HG03442 (cell line): Measurements from ENCODE around the gene ZNF3.

Experiments
- ATAC-seq: cut with Tn5 transposase; IDR thresholded peaks from one replicate; pipeline ENCODE4 v1.9.1; 2021; ENCODE audit warnings: mild to moderate bottlenecking, moderate library complexity; ENCODE audit not compliant: unreplicated experiment

Gene ZNF3

DNA sequence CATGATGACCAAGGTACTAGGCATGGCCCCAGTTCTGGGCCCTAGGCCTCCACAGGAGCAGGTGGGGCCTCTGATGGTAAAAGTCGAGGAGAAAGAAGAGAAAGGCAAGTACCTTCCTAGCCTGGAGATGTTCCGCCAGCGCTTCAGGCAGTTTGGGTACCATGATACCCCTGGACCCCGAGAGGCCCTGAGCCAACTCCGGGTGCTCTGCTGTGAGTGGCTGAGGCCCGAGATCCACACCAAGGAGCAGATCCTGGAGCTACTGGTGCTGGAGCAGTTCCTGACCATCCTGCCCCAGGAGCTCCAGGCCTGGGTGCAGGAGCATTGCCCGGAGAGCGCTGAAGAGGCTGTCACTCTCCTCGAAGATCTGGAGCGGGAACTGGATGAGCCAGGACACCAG lies 24.5 kb downstream of the ZNF3 start:
- no peak for ATAC-seq

DNA sequence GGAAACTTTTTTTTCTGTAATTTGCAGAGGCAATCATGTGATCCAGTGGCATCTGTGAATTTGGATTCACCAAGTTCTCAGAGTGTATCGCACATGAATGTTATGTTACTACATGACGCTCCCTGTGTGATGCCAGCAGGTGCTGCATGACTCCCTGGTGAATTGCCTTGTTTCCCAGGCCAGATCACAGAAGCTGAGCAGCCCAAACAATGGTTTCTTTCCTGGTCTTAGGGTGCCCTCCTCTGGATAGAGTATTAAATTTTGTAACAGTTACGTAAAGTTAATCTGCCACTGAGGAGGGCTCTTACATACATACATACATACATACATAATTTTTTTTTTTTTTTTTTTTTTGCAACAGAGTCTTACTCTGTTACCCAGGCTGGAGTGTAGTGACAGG lies 28.3 kb downstream of the ZNF3 start:
- no peak for ATAC-seq

DNA sequence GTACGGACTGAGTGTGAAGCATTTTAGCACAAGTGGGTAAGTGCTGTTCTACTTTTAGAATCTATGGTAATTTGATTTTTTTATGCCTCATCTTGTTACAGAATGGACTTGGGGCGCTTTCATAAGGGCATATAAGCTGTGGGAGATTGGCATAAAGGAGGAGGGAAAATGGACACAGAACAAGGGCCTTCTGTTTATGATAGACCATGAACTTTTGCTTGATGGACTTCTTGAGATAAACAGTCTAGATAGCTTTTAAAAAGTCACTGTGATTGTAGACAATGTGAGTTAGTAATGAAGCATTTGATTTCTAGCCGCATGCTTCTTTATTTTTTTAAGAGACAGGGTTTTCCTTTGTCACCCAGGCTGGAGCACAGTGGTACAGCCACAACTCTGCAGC lies 29.9 kb downstream of the ZNF3 start:
- no peak for ATAC-seq

DNA sequence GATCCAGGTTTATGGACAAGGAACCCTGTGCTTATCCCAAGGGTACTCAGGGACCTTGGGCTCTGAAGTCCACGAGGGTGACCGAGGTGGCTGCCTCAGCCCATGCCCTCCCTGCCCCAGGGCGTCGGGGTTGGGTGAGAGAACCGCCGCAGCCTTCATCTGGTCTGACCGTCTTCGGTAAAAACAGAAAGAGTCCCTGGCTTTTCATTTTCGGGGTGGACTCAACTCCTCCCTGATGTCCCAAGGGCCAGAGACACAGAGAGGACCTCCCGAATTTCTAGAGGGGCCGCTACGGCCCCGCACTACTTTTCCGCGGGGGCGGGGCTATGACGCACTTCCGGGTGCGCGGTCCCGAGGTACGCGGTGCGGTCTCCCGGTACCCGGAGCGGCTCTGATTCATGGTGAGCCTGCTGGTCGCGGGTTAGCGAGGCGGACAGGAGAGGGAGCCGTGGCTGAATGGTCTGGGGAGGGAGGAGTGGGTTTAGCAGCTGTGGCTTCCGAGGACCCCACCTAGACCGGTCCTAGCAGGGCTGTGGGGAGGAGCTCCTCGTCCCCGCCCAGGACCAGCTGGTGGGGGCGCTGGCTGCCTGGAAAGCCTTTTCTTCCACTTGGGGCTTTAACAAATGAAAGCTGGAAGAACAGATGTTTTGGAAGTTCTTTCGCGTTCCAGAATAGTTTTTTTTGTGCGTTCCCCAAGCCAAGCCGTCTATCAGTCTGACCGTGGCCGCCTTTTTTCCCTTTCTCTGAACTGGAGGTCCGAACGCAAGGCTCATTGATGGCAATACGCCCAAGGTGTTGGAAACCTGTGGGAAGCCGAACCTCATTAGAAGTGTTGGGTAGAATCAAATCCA lies 31.9 kb downstream of the ZNF3 start, which contains the start of gene ZSCAN21:
ZSCAN21 (plus strand) TSS at position 334 of the 851 bp plus-strand sequence. CDS start 7,233 bp downstream, outside the sequence.
- peak; percentile 91 for ATAC-seq

DNA sequence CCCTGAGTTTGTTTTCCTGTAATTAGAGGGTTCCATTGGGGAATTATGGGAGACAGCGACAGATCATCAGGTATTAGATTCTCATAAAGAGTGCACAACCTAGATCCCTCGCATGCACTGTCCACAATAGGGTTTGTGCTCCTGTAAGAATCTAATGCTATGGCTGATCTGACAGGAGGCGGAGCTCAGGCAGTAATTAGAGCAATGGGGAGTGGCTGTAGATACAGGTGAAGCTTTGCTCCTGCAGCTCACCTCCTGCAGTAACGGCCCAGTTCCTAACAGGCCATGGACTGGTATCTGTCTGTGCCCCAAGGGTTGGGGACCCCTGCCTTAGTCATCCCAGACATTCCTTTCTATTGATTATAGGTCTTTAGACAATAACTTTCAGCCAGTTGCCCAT lies 32.8 kb downstream of the ZNF3 start:
- no peak for ATAC-seq

DNA sequence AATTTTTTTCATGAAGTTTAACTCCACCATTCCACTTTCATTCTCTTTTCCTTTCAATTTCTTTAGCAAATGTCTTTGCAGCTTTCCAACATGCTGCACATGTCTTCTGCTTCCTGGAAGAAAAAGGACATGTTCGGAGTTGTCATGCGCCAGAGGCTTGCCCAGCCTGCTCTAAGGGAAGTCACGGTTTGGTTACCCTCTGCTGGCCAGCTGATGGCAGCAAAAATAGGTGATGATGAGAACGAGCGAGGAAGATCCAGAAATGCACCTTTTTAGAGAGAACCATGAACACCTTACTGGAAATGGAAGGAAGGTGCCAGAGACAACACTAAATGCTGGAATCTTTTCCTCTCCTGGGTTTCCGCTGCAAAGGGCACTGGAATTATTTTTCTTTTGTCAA lies 36.8 kb downstream of the ZNF3 start:
- ATAC-seq: no peak

DNA sequence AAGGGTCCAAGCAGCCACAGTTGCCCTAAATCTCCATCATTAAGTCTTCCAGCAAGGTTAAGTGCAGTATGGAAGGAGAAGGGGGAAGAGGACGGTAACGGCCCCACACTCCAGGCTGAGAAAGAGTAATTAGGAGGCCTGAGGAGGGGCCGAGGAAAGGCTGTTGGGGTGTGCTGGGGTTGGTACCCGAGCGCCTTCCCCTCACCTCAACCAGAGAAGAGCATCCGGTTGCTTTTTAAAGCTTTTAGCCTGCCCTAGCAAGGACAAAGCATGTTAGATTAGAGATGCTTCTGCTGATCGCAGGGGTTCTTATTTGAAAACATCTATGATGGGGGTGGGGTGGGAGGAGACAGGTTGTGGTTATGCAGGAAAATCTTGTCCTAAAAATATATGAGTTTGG lies 40.9 kb downstream of the ZNF3 start:
- no peak for ATAC-seq

DNA sequence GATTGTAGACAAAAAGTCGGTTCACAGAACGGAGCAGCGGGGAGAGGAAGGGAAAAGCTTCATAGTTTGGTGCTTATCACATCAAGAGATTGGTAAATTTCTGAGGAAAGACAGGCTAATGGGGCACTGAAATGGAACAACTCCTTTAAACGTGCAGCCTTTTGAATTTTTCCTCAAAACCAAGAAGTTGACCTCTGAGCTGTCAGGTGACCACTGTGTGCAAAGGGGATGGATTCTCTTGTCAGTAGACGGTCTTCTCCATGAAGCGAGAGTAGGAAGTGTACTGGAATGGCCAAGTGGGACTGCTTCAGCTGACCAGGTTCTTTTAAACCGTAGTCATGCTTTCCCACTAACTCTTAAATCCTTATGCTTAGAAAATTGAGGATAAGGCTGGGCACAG lies 43.2 kb downstream of the ZNF3 start:
- no peak for ATAC-seq

DNA sequence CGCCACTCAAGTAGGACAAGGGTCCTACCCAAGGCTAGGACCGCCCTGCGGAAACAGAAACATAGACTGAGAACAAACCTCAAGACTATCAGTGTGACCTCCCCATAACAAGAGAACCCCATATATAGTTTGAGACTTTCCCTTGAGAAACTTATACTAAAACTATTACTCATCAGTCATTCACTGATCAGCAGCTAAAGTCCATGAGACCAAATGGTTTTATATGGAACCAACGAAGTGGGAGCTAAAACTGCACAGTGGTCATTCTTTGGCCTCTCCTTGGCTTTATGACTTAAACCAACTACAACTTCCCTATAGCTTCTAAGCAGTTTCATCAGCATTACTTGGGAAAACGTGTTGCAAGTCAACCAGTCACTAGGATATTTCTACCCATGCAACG lies 45.6 kb downstream of the ZNF3 start:
- no peak for ATAC-seq

DNA sequence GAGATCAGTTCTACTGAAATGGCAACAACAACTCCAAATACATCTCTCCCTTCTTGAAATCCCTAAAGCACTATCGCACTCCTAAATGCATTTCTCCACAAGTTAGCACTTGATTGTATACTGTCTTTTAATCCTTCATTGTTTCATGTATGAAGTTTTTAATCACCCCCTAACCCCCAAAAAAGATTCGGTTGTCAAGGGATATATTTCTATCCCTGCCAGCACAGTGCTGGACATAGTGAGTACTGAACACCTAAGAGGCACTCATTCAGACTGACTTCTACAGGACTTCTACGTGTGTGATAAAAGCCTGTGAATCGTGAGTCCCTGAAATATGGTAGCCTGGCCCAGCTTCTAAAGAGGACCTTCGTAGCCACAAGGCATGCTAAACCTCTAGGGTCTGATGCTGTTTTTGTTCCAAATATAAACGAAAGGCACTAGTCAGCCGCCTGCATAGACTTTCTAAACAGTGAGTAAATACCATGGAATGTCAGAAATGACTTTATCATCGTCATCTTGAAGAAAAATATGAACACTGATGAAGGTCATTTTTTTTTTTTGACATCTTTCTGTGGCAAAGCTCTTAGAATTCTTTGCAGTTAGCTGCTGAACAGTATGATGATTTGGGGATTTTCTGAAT lies 46.5 kb downstream of the ZNF3 start:
- ATAC-seq: no peak

DNA sequence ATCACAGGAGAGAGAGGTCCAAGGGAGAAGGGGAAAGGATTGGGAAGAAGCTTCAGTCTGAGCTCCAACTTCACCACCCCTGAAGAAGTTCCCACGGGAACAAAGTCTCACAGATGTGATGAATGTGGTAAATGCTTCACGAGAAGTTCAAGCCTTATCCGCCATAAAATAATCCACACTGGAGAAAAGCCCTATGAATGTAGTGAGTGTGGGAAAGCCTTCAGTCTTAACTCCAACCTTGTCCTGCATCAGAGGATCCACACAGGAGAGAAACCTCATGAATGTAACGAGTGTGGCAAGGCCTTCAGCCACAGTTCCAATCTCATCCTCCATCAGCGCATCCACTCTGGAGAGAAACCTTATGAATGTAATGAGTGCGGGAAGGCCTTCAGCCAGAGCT lies 48.0 kb downstream of the ZNF3 start:
- no peak for ATAC-seq

DNA sequence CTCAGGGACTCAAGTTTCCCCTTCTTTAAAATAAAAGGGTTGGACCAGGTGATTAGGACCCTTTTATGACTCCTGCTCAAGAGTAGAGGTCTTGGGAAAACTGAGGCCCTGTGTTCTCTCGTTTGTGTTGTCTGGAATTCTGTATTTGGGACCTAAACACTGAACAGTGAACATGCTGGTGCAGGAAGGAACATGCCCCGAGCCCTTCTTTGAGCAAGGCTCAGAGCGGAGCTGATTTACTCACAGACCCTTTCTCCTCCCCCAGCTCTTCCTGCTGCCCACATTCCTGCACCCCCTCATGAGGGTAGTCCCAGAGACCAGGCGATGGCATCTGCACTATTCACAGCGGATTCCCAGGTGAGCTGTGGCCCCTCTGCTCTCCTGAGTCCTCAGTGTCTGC lies 51.9 kb downstream of the ZNF3 start:
- ATAC-seq: no peak

DNA sequence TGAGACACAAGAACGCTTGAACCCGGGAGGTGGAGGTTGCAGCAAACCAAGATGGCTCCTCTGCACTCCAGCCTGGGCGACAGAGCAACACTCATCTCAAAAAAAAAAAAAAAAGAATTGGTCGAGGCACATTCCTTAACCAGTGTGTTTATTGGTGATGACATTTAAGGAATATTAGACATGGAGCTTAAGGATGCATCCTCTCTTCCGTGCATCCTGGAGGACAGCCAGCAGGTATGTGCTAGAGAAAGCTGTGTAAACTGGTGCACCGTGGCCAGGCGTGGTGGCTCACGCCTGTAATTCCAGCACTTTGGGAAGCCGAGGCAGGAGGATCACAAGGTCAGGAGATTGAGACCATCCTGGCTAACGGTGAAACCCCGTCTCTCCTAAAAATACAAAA lies 54.3 kb downstream of the ZNF3 start:
- no peak for ATAC-seq

DNA sequence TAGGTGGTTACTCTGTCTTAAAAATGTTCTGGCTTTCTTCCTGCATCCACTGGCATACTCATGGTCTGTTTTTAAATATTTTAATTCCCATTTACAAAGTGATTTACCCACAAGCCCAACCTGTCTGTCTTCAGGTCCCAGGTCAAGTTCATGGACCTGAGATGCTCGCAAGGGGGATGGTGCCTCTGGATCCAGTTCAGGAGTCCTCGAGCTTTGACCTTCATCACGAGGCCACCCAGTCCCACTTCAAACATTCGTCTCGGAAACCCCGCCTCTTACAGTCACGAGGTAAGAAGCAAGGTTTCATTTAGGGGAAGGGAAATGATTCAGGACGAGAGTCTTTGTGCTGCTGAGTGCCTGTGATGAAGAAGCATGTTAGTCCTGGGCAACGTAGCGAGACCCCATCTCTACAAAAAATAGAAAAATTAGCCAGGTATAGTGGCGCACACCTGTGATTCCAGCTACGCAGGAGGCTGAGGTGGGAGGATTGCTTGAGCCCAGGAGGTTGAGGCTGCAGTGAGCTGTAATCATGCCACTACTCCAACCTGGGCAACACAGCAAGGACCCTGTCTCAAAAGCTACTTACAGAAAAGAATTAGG lies 57.4 kb downstream of the ZNF3 start:
- ATAC-seq: no peak

DNA sequence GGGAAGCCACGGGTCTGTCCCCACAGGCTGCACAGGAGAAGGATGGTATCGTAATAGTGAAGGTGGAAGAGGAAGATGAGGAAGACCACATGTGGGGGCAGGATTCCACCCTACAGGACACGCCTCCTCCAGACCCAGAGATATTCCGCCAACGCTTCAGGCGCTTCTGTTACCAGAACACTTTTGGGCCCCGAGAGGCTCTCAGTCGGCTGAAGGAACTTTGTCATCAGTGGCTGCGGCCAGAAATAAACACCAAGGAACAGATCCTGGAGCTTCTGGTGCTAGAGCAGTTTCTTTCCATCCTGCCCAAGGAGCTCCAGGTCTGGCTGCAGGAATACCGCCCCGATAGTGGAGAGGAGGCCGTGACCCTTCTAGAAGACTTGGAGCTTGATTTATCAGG lies 58.0 kb downstream of the ZNF3 start:
- ATAC-seq: no peak

DNA sequence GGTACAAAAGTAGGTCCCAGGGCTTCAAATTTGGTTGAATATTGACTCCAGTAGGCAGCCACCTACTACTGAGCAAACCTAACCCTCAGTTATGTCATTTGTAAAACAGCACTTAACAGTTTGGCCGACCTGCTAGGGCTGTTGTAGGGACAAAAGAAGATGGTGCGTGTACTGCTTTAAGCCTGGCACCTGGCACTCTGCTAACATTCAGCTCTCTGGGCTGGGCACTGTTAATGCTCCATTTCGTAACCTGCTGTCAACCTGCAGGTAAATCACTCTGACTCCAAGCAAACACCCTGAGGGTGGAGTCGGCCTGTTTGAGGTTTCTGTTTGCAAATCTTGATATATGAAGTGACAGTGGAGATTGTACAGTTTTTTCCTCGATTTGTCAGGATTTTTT lies 58.9 kb downstream of the ZNF3 start:
- ATAC-seq: no peak

DNA sequence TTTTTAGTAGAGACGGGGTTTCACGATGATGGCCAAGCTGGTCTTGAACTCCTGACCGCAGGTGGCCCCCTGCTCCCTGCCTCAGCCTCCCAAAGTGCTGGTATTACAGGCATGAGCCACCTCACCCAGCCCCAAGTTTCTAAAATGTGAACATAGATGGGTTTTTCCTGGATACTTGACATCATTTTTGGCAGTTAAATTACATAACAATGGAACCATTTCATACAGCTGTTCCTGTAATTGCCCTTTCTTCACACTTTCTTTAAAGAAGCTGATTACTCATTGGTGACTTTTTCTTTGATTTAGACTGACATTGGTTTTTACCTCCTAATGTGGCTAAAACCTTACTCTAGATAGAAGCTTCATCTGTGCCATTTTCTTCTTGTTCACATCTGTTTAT lies 60.2 kb downstream of the ZNF3 start:
- no peak for ATAC-seq
